Neuronal stem cell (in vitro differentiated cells): ENCODE data around the gene OR6Q1.
A peak's percentile ranks its signal among the peaks of the same experiment; 100 is the strongest.

ENCODE experiments used
- DNase-seq: peaks from one replicate; pipeline ENCODE4 v3.0.0-alpha.2; 2013; ENCODE audit warnings: low spot score
- H2AFZ ChIP-seq: one replicate; pipeline ENCODE4 v1.6.1; 2013; ENCODE audit warnings: mild to moderate bottlenecking, low read length, inconsistent platforms
- H2AK5ac ChIP-seq: 2 replicates; pipeline ENCODE4 v1.6.1; 2013; ENCODE audit warnings: low read depth, mild to moderate bottlenecking, inconsistent platforms, low read length, moderate library complexity, mixed read lengths
- H2BK120ac ChIP-seq: 2 replicates; pipeline ENCODE4 v1.6.1; 2013; ENCODE audit warnings: low read depth, mild to moderate bottlenecking, inconsistent platforms, low read length, moderate library complexity, mixed read lengths
- H2BK12ac ChIP-seq: one replicate; pipeline ENCODE4 v1.6.1; 2013; ENCODE audit warnings: low read length, inconsistent platforms
- H2BK15ac ChIP-seq: 2 replicates; pipeline ENCODE4 v1.6.1; 2013; ENCODE audit warnings: mild to moderate bottlenecking, low read length, inconsistent platforms, mixed read lengths
- H2BK5ac ChIP-seq: one replicate; pipeline ENCODE4 v1.6.1; 2013; ENCODE audit warnings: inconsistent platforms, mild to moderate bottlenecking, low read length, moderate library complexity
- H3K14ac ChIP-seq: one replicate; pipeline ENCODE4 v1.6.1; 2013; ENCODE audit warnings: low read length, inconsistent platforms
- H3K18ac ChIP-seq: 2 replicates; pipeline ENCODE4 v1.6.1; 2013; ENCODE audit warnings: low read length, inconsistent platforms
- H3K23ac ChIP-seq: 2 replicates; pipeline ENCODE4 v1.6.1; 2013; ENCODE audit warnings: low read depth, mild to moderate bottlenecking, mixed read lengths, low read length, inconsistent platforms; ENCODE audit not compliant: poor library complexity
- H3K27ac ChIP-seq: replicated peaks from 3 replicates; pipeline ENCODE4 v1.5.1; 2013; ENCODE audit warnings: low read length, inconsistent platforms
- H3K27me3 ChIP-seq, 3 experiments: 2 replicates each; pipeline ENCODE4 v1.6.1; 2013; ENCODE audit warnings: low read length in 3 of 3, mild to moderate bottlenecking in 2 of 3, inconsistent platforms in 1 of 3, low read depth in 1 of 3, mixed read lengths in 1 of 3, moderate library complexity in 1 of 3; ENCODE audit not compliant: control insufficient read depth in 3 of 3, insufficient read depth in 3 of 3
- H3K36me3 ChIP-seq, 2 donors: replicated peaks in 1 of 2; 2 replicates each; pipeline ENCODE4 v1.6.1; 2013; ENCODE audit warnings: low read length in 2 of 2; ENCODE audit not compliant: control insufficient read depth in 2 of 2, insufficient read depth in 2 of 2
- H3K4ac ChIP-seq: 2 replicates; pipeline ENCODE4 v1.6.1; 2013; ENCODE audit warnings: inconsistent platforms, mild to moderate bottlenecking, low read length, moderate library complexity
- H3K4me1 ChIP-seq, 2 donors: 1 replicate in 1 of 2; 2 replicates in 1 of 2; pipeline ENCODE4 v1.6.1; 2013; ENCODE audit warnings: low read length in 2 of 2, low read depth in 1 of 2; ENCODE audit not compliant: control insufficient read depth in 2 of 2, insufficient read depth in 1 of 2
- H3K4me2 ChIP-seq: one replicate; pipeline ENCODE4 v1.6.1; 2013; ENCODE audit warnings: mild to moderate bottlenecking, low read length, inconsistent platforms; ENCODE audit not compliant: insufficient read depth, poor library complexity, severe bottlenecking
- H3K4me3 ChIP-seq, 2 donors: 2 replicates each; pipeline ENCODE4 v1.5.1; 2013; ENCODE audit warnings: low read length in 2 of 2, mild to moderate bottlenecking in 2 of 2, inconsistent platforms in 1 of 2, moderate library complexity in 1 of 2
- H3K79me1 ChIP-seq: one replicate; pipeline ENCODE4 v1.6.1; 2013; ENCODE audit warnings: low read depth, mild to moderate bottlenecking, inconsistent platforms, low read length, moderate library complexity
- H3K9ac ChIP-seq: one replicate; pipeline ENCODE4 v1.6.1; 2013; ENCODE audit warnings: mild to moderate bottlenecking, low read depth, low read length, inconsistent platforms; ENCODE audit not compliant: poor library complexity
- H3K9me3 ChIP-seq, 2 donors: replicated peaks in 1 of 2; 2 replicates each; pipeline versions ENCODE3 to v1.6.1; 2013; ENCODE audit warnings: low read length in 2 of 2, mild to moderate bottlenecking in 2 of 2, inconsistent platforms in 1 of 2, low read depth in 1 of 2, mixed read lengths in 1 of 2, moderate library complexity in 1 of 2; ENCODE audit not compliant: control insufficient read depth in 2 of 2, insufficient read depth in 1 of 2
- H4K8ac ChIP-seq: one replicate; pipeline ENCODE4 v1.6.1; 2013; ENCODE audit warnings: low read depth, mild to moderate bottlenecking, inconsistent platforms, low read length, moderate library complexity
- H4K91ac ChIP-seq: one replicate; pipeline ENCODE4 v1.6.1; 2013; ENCODE audit warnings: low read length, low read depth, mild to moderate bottlenecking, inconsistent platforms; ENCODE audit not compliant: poor library complexity
- WGBS, 2 donors: extraction: QIAGEN DNeasy Blood & Tissue Kit; methylation state at CpG; one replicate each; pipeline ENCODE4 v1.1.7; 2013; ENCODE audit warnings: missing lambda C conversion rate in 2 of 2, mixed read lengths in 1 of 2; ENCODE audit not compliant: insufficient read length in 2 of 2, insufficient replicate concordance in 1 of 2; ENCODE audit errors: extremely low coverage in 2 of 2; 5-methylcytosine and 5-hydroxymethylcytosine counted together

Gene OR6Q1

GRCh38 chr11:58067685-58068084, 36.9 kb downstream of the OR6Q1 start:
- Histone ChIP-seq H2AK5ac (no peak overlapping the region), H3K79me1 (no peaks in the 10 kb centered on the region), H3K14ac (no peak overlapping the region), H3K23ac (peak overlapping the region; percentile 38), H3K4me3 (no peak overlapping the region), H3K9ac (no peak overlapping the region), H3K36me3 (no peaks in the 10 kb centered on the region), H2BK12ac (no peak overlapping the region), H3K18ac (peak overlapping the region; percentile 19), H4K91ac (no peak overlapping the region), H3K4me2 (no peak overlapping the region), H2AFZ (no peak overlapping the region), H3K4ac (no peak overlapping the region), H2BK120ac (no peak overlapping the region), H3K27ac (no peak overlapping the region), H3K27me3 (no peaks in the 10 kb centered on the region), H2BK15ac (peak overlapping the region; percentile 27), H2BK5ac (no peak overlapping the region), H3K4me1 (no peaks in the 10 kb centered on the region), H4K8ac (no peak overlapping the region), H3K9me3 (peaks cover 0 to 2% of the 10 kb centered on the region in 2 donors)
- WGBS, 2 donors = no CpG with 5 or more reads among the region's 5 CpGs
- no peak for DNase-seq

GRCh38 chr11:58068655-58069054, 37.9 kb downstream of the OR6Q1 start:
- Histone ChIP-seq H3K23ac (no peak overlapping the region), H2BK5ac (no peak overlapping the region), H2AK5ac (no peak overlapping the region), H3K27me3 (no peaks in the 10 kb centered on the region), H2BK120ac (no peak overlapping the region), H3K14ac (no peak overlapping the region), H2BK15ac (no peak overlapping the region), H3K9me3 (peaks cover 0 to 2% of the 10 kb centered on the region in 2 donors), H3K36me3 (no peaks in the 10 kb centered on the region), H3K4me2 (no peak overlapping the region), H2AFZ (no peak overlapping the region), H4K91ac (no peak overlapping the region), H3K4me3 (peak overlapping the region in 1 of 2 donors; percentile 25), H2BK12ac (no peak overlapping the region), H3K79me1 (no peaks in the 10 kb centered on the region), H3K9ac (no peak overlapping the region), H3K18ac (no peak overlapping the region), H3K4me1 (no peaks in the 10 kb centered on the region), H3K27ac (no peak overlapping the region), H3K4ac (no peak overlapping the region), H4K8ac (no peak overlapping the region)
- WGBS, 2 donors = no CpG with 5 or more reads among the region's 6 CpGs
- no peak for DNase-seq

GRCh38 chr11:58070585-58070984, 39.8 kb downstream of the OR6Q1 start:
- H3K9me3 ChIP-seq = peaks cover 0 to 2% of the 10 kb centered on the region in 2 donors
- H3K36me3 ChIP-seq = no peaks in the 10 kb centered on the region
- H3K4me2 ChIP-seq = no peak overlapping the region
- no CpG with 5 or more reads among the region's 1 CpG for WGBS, 2 donors
- no peak for DNase-seq
- no peaks in the 10 kb centered on the region for H3K27me3 ChIP-seq
- H3K9ac ChIP-seq = no peak overlapping the region
- H3K18ac ChIP-seq = no peak overlapping the region
- H2BK12ac ChIP-seq = no peak overlapping the region
- no peak overlapping the region for H3K27ac ChIP-seq
- no peak overlapping the region for H4K91ac ChIP-seq
- no peak overlapping the region for H3K4me3 ChIP-seq
- H3K23ac ChIP-seq = no peak overlapping the region
- H2BK120ac ChIP-seq = no peak overlapping the region
- no peak overlapping the region for H2BK15ac ChIP-seq
- H3K4ac ChIP-seq = no peak overlapping the region
- no peak overlapping the region for H2AK5ac ChIP-seq
- H3K14ac ChIP-seq = no peak overlapping the region
- no peak overlapping the region for H2BK5ac ChIP-seq
- H4K8ac ChIP-seq = no peak overlapping the region
- no peaks in the 10 kb centered on the region for H3K79me1 ChIP-seq
- no peaks in the 10 kb centered on the region for H3K4me1 ChIP-seq
- H2AFZ ChIP-seq = no peak overlapping the region

GRCh38 chr11:58075781-58076180, 45.0 kb downstream of the OR6Q1 start:
- no peaks in the 10 kb centered on the region for H3K79me1 ChIP-seq
- H2BK15ac ChIP-seq = no peak overlapping the region
- no CpG with 5 or more reads among the region's 2 CpGs for WGBS, 2 donors
- H3K4me2 ChIP-seq = no peak overlapping the region
- H3K4me1 ChIP-seq = no peaks in the 10 kb centered on the region
- no peak overlapping the region for H3K18ac ChIP-seq
- no peak overlapping the region for H2BK120ac ChIP-seq
- H3K23ac ChIP-seq = no peak overlapping the region
- no peaks in the 10 kb centered on the region for H3K36me3 ChIP-seq
- H2BK12ac ChIP-seq = no peak overlapping the region
- no peak overlapping the region for H3K27ac ChIP-seq
- H3K9me3 ChIP-seq = no peaks in the 10 kb centered on the region
- H4K8ac ChIP-seq = no peak overlapping the region
- H3K9ac ChIP-seq = no peak overlapping the region
- H3K14ac ChIP-seq = no peak overlapping the region
- H3K4ac ChIP-seq = no peak overlapping the region
- H3K4me3 ChIP-seq = no peak overlapping the region
- no peak overlapping the region for H2AFZ ChIP-seq
- no peak overlapping the region for H4K91ac ChIP-seq
- no peak overlapping the region for H2AK5ac ChIP-seq
- no peak for DNase-seq
- H2BK5ac ChIP-seq = no peak overlapping the region
- no peaks in the 10 kb centered on the region for H3K27me3 ChIP-seq
